Measurements from ENCODE around the gene INTU.

The INTU gene

GRCh38 chr4:127759228-127759820 is 126.6 kb downstream of the INTU start:
- DNase-seq, result no peak

- DNase-seq, result no peak
These were observed 127.1 kb downstream of the INTU start for GRCh38 chr4:127759893-127760292.

DNA sequence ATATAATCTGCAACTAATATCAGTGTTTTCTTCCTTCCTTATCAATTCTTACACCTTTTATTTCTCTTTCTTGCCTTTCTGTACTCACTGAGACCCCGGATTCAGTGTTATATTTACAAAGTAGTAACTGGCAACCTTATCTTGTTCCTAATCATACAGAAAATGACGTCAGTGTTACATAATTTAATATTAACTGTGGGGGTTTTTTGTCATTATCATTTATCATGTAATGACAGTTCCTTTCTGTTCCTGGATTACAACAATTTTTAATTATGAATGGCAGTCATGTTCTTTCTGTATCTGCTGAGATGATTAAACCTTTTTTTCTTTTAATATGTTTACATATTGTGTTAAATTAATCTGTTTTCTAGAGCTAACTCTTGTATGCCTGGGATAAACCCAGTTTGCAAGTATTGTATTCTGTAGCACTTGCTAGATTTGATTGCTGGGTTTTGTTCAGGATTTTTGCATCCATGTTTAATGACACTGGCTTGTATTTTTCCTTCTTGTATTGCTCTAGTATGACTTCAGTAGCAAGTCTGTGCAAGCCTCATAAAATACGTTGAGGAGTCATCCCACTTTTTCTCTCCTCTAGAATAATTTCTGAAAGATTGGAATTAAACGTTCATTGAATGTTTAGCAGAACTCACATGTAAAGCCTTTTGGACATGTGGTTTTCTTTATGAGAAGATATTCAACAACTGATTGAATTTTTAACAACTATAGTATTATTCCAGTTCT is 138.9 kb downstream of the INTU start:
- DNase-seq, result no peak

DNA sequence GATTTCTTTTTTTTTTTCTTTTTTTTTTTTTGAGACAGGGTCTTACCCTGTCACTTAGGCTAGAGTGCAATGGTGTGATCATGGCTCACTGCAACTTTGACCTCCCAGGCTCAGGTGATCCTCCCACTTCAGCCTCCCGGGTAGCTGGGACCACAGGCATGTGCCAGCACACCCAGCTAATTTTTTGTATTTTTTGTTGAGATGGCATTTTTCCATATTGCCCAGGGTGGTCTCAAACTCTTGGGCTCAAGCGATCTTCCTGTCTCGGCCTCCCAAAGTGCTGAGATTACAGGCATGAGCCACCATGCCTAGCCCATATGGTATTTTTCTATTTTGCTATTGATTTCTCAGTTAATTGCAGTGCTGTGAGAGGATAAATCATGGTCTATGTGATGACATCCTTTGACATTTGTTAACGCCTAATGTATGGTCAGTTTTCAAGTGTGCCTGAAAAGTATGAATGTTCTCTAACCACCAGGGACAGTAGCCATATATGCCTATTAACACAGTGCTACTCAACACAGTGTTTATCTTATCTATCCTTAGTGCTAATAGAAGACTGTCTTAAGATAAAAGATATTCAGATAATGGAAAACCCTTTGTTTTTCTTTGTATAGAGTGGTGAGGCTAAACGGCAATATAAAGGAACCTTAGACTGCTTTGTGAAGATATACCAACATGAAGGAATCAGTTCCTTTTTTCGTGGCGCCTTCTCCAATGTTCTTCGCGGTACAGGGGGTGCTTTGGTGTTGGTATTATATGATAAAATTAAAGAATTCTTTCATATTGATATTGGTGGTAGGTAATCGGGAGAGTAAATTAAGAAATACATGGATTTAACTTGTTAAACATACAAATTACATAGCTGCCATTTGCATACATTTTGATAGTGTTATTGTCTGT is 140.3 kb downstream of the INTU start:
- DNase-seq, result no peak

DNA sequence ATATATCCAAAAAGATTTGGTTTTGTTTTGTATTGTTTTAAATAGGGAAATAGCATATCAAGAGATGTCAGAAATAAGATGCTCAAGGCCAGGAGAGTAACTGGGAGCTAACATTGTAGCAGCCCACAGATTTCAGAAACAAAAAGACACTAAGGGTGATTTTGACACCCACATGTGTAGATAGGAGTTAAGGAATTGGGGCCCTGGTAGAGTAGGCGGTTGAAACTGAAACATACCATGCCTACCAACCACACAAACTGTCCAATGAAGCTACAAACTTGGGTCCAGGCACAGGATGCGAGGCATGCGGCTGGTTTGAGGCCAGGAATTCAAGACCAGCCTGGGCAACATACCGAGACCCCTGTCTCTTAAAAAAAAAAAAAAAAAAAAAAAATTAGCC is 143.1 kb downstream of the INTU start:
- DNase-seq, result no peak
